GM23338 (cell line): ENCODE results near the gene TXNRD1. TPM values are rescaled to one million over a fixed set of nuclear protein-coding genes. Genes with fewer than 3 reads are reported as not detected.

ENCODE experiments used
- ATAC-seq: fragments of 200-7000 bp; cut with Tn5 transposase; 3 replicates; pipeline ENCODE4 v1.9.1; 2020
- DNase-seq: peaks from one replicate; pipeline ENCODE4 v3.0.0-alpha.2; 2015; ENCODE audit warnings: low spot score
- H2AFZ ChIP-seq: fragments of 200-600 bp; sonication (generic); 2 replicates; pipeline ENCODE4 v1.8.0; 2016; ENCODE audit warnings: antibody characterized with exemption, mild to moderate bottlenecking, moderate library complexity
- H3F3A ChIP-seq: fragments of 200-600 bp; sonication (generic); replicated peaks from 2 replicates; pipeline ENCODE4 v1.8.0; 2017; ENCODE audit warnings: antibody characterized with exemption, mixed run types, low read depth
- H3K27ac ChIP-seq: fragments of 200-600 bp; sonication (generic); 2 replicates; pipeline ENCODE4 v1.6.1; 2016; ENCODE audit warnings: low read depth
- H3K27me3 ChIP-seq: fragments of 200-600 bp; sonication (generic); 2 replicates; pipeline ENCODE4 v1.8.0; 2016; ENCODE audit warnings: mild to moderate bottlenecking, mixed run types, moderate library complexity; ENCODE audit not compliant: insufficient read depth
- H3K36me3 ChIP-seq: fragments of 200-600 bp; sonication (generic); 2 replicates; pipeline ENCODE4 v1.8.0; 2016; ENCODE audit warnings: mild to moderate bottlenecking; ENCODE audit not compliant: insufficient read depth
- H3K4me1 ChIP-seq: fragments of 200-600 bp; sonication (generic); 2 replicates; pipeline ENCODE4 v1.8.0; 2016; ENCODE audit warnings: mild to moderate bottlenecking, moderate library complexity; ENCODE audit not compliant: insufficient read depth
- H3K4me2 ChIP-seq: fragments of 200-600 bp; sonication (generic); 2 replicates; pipeline ENCODE4 v1.7.1; 2017; ENCODE audit warnings: mixed run types
- H3K4me3 ChIP-seq: fragments of 200-600 bp; sonication (generic); 2 replicates; pipeline ENCODE4 v1.6.1; 2016; ENCODE audit warnings: mixed run types
- H3K79me2 ChIP-seq: fragments of 200-600 bp; sonication (generic); replicated peaks from 2 replicates; pipeline ENCODE4 v1.8.0; 2017; ENCODE audit warnings: mild to moderate bottlenecking; ENCODE audit not compliant: insufficient read depth
- H3K9me2 ChIP-seq: fragments of 200-600 bp; sonication (generic); 2 replicates; pipeline ENCODE4 v1.8.0; 2017; ENCODE audit not compliant: insufficient read depth
- H4K20me1 ChIP-seq: fragments of 200-600 bp; sonication (generic); replicated peaks from 2 replicates; pipeline ENCODE4 v1.8.0; 2017; ENCODE audit warnings: mild to moderate bottlenecking; ENCODE audit not compliant: insufficient read depth
- H3K27ac Mint-ChIP-seq: 2 replicates; pipeline ENCODE4 v1.8.0; 2020; ENCODE audit warnings: inconsistent platforms, mild to moderate bottlenecking, moderate library complexity, mixed read lengths
- H3K27me3 Mint-ChIP-seq: 3 replicates; pipeline ENCODE4 v1.8.0; 2022; ENCODE audit warnings: low read depth, mild to moderate bottlenecking, moderate library complexity, mixed read lengths, inconsistent platforms; ENCODE audit not compliant: insufficient read depth, poor library complexity
- H3K36me3 Mint-ChIP-seq: 3 replicates; pipeline ENCODE4 v1.8.0; 2021; ENCODE audit warnings: low read depth, mild to moderate bottlenecking, inconsistent platforms, moderate library complexity, mixed read lengths
- H3K4me1 Mint-ChIP-seq: 3 replicates; pipeline ENCODE4 v1.8.0; 2020; ENCODE audit warnings: mild to moderate bottlenecking, inconsistent platforms, mixed read lengths
- H3K4me3 Mint-ChIP-seq: 3 replicates; pipeline ENCODE4 v1.8.0; 2021; ENCODE audit warnings: moderate library complexity, mild to moderate bottlenecking, inconsistent platforms, mixed read lengths
- H3K9me3 Mint-ChIP-seq: 3 replicates; pipeline ENCODE4 v1.8.0; 2020; ENCODE audit warnings: moderate library complexity, mild to moderate bottlenecking, inconsistent platforms, mixed read lengths
- EZH2 ChIP-seq: fragments of 200-600 bp; sonication (generic); IDR thresholded peaks from one replicate; pipeline ENCODE4 v1.8.0; 2017; ENCODE audit warnings: antibody characterized with exemption, mild to moderate bottlenecking, low read depth; ENCODE audit not compliant: unreplicated experiment
- JUNB ChIP-seq: IDR thresholded peaks from one replicate; pipeline ENCODE4 v1.6.1; 2016; ENCODE audit warnings: antibody characterized with exemption; ENCODE audit not compliant: unreplicated experiment
- NANOG ChIP-seq: IDR thresholded peaks from 2 replicates; pipeline ENCODE4 v1.6.1; 2016; ENCODE audit warnings: antibody characterized with exemption, borderline replicate concordance
- POLR2AphosphoS5 ChIP-seq: IDR thresholded peaks from 2 replicates; pipeline ENCODE4 v1.6.1; 2016; ENCODE audit warnings: antibody characterized with exemption, low read depth
- STAT1 ChIP-seq: IDR thresholded peaks from one replicate; pipeline ENCODE4 v1.6.1; 2016; ENCODE audit warnings: antibody characterized with exemption; ENCODE audit not compliant: unreplicated experiment
- ZNF462 ChIP-seq: fragments of 250-450 bp; sonication (Bioruptor Pico); IDR thresholded peaks from 2 replicates; pipeline ENCODE4 v1.5.0; 2020; ENCODE audit warnings: mild to moderate bottlenecking, moderate library complexity
- polyA plus RNA-seq: library from polyadenylated mRNA; unstranded; fragments of >200 nt; fragmentation: Nextera tagmentation; extraction: Ambion mirVana; gene quantifications from 2 replicates; pipeline ENCODE4 v1.2.1, GENCODE V29; 2016
- total RNA-seq: library from RNA; depleted of rRNA; stranded (reverse); fragments of >200 nt; shearing (Covaris generic); gene quantifications from 2 replicates; pipeline ENCODE4 v1.2.3, GENCODE V29; 2014

TXNRD1 gene
- total and polyA plus RNA-seq, 2 experiments from 2014 or later, result 115 to 127 TPM

DNA sequence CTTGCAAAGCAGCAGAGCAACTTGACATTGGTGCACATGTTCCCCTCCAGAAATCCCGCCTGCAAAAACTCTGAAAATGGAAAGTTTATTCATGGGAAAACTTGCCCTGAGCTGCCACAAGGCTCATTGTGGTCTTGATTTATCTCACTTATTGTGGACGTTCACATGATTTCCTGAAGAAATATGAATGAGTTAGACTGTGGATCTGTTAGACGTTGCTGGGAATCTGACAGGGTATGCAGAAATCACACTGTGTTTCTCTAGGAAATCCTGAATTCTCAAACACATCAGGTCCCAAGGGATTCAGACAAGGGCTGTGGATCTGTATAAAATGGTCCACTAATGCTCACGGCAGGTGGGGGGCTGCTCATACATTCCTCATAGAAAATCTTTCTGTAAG lies 160.2 kb downstream of the TXNRD1 start (continued):
- no peak for TF ChIP-seq ZNF462 (CRISPR knock-in tag)
- no peak for TF ChIP-seq JUNB
- TF ChIP-seq STAT1, result no peak
- no peak for TF ChIP-seq NANOG
- no peak for TF ChIP-seq EZH2

DNA sequence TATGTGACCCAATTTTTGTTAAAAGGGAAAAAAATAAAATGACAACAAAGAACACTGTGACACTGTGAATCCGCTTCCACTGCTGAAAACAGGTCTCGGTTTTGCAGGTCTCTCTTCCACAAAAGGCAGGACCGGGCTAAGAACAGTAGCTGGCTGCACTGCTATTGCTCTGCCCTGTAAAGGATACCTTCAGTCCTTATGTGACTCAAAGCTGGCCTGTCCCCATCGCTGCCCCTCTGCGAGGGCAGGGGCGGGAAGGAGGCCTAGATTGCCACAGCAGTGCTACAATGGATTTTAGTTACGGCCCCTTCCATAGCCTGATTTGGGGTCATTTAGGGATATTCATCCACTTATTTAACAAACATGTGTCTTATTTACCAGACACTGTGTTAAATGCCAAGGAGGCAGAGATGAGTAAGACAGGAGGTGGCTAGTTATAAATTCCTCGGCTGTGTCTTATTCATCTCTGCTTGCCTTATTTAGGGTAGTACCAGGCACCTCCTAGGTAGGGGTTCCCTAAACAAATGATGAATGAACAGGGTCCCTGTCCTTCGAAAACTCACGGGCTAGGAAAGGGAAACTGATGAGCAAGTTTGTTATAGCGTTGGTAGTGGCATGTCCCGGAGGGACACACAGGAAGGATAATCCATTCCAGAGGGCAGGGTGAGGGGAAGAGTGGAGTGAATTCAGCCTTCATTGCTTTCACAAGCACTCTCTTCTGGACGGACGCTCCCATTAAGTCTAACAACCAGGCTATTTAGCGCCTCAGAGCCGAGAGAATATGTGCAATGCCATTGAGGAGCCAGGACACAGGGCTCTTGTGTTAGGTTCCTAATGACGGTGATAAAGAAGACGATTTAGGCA lies 161.3 kb downstream of the TXNRD1 start:
- H4K20me1 ChIP-seq, result no peaks in the 10 kb centered on the region
- H3K27ac ChIP-seq, result no peak overlapping the region
- DNase-seq, result no peak
- Mint-ChIP-seq H3K4me1 (peaks cover 14% of the 10 kb centered on the region), H3K27me3 (peaks cover 9% of the 10 kb centered on the region), H3K4me3 (no peak overlapping the region), H3K36me3 (no peaks in the 10 kb centered on the region; the same call in 2 of the 3 replicates), H3K27ac (no peak overlapping the region), H3K9me3 (peaks cover 4% of the 10 kb centered on the region; the same call in 2 of the 3 replicates)
- no peaks in the 10 kb centered on the region for H3F3A ChIP-seq
- no peaks in the 10 kb centered on the region for H3K9me2 ChIP-seq
- no peaks in the 10 kb centered on the region for H3K27me3 ChIP-seq
- ATAC-seq, result no peak
- H3K4me2 ChIP-seq, result no peak overlapping the region
- H2AFZ ChIP-seq, result 0 out of 2 replicates have a peak overlapping the region, but pooled peaks have one; percentile 28
- no peaks in the 10 kb centered on the region for H3K36me3 ChIP-seq
- H3K4me1 ChIP-seq, result peaks cover 7% of the 10 kb centered on the region; the same call in 1 of the 2 replicates
- H3K79me2 ChIP-seq, result no peaks in the 10 kb centered on the region
- H3K4me3 ChIP-seq, result no peak overlapping the region
- TF ChIP-seq ZNF462 (CRISPR knock-in tag), result no peak
- no peak for TF ChIP-seq POLR2AphosphoS5
- TF ChIP-seq EZH2, result no peak
